Esophagus squamous epithelium (tissue), 4 donors: ENCODE data around the gene HHLA2.

Experiments used
- CTCF ChIP-seq, 6 experiments: fragments of 450-650 bp in 4 of 6; fragments of 200-600 bp in 2 of 6; sonication (generic) in 2 of 6; IDR thresholded peaks; one replicate each; pipeline ENCODE4 v1.5.1; 2016 to 2019; ENCODE audit warnings: antibody characterized with exemption in 6 of 6, mild to moderate bottlenecking in 4 of 6, moderate library complexity in 4 of 6
- POLR2A ChIP-seq, 4 donors: fragments of 450-650 bp; IDR thresholded peaks; one replicate each; pipeline ENCODE4 v1.6.1; 2017; ENCODE audit warnings: antibody characterized with exemption in 4 of 4, mild to moderate bottlenecking in 4 of 4, moderate library complexity in 3 of 4

GRCh38 chr3:108292905-108293328 is 3.4 kb upstream of the HHLA2 start:
- no peak for TF ChIP-seq CTCF (IDR thresholded peaks at IDR 0.05)
- no peak for TF ChIP-seq POLR2A (IDR thresholded peaks at IDR 0.05)
